SW480 (cell line): ENCODE data around the gene ATXN10.
"Not testable (repeated sequence)": the region's sequence is repeated elsewhere in the genome, so short reads cannot be mapped to it uniquely, and the experiment has no call there.

Experiments used
- DNase-seq: peaks from one replicate; pipeline ENCODE4 v3.0.0-alpha.2; 2016; ENCODE audit warnings: low spot score

ATXN10 gene, protein sequence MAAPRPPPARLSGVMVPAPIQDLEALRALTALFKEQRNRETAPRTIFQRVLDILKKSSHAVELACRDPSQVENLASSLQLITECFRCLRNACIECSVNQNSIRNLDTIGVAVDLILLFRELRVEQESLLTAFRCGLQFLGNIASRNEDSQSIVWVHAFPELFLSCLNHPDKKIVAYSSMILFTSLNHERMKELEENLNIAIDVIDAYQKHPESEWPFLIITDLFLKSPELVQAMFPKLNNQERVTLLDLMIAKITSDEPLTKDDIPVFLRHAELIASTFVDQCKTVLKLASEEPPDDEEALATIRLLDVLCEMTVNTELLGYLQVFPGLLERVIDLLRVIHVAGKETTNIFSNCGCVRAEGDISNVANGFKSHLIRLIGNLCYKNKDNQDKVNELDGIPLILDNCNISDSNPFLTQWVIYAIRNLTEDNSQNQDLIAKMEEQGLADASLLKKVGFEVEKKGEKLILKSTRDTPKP

DNA sequence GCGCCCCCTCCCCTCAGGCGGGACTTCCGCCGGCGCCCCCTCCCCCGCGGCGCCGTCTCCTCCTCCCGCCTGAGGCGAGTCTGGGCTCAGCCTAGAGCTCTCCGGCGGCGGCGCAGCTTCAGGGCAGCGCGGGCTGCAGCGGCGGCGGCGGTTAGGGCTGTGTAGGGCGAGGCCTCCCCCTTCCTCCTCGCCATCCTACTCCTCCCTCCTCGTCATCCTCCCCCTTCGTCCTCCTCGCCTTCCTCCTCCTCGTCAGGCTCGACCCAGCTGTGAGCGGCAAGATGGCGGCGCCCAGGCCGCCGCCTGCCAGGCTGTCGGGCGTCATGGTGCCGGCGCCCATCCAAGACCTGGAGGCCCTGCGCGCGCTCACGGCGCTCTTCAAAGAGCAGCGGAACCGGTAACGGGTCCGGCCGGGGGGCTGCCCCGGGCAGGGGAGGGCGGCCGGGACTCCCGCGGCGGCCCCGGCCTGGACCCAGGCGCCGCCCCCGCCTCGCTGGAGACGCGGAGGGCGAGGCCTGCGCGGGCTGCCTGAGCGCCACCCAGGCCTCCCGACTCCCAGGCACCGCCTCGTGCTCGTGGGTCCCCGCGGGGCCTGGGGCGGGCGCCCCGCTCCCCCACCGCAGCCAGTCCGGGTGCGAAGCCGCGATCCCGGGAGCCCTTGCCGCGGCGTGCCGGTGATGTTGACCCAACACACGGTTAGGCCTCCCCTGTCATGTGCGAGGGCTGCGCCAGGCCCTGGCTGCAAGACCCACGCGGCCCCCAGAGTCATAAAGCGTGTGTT is at the start of gene ATXN10:
Gene ATXN10 (plus strand): TSS at position 52 of the 781 bp plus-strand sequence. CDS start 230 bp downstream, at position 282.
- peak; percentile 53 for DNase-seq

DNA sequence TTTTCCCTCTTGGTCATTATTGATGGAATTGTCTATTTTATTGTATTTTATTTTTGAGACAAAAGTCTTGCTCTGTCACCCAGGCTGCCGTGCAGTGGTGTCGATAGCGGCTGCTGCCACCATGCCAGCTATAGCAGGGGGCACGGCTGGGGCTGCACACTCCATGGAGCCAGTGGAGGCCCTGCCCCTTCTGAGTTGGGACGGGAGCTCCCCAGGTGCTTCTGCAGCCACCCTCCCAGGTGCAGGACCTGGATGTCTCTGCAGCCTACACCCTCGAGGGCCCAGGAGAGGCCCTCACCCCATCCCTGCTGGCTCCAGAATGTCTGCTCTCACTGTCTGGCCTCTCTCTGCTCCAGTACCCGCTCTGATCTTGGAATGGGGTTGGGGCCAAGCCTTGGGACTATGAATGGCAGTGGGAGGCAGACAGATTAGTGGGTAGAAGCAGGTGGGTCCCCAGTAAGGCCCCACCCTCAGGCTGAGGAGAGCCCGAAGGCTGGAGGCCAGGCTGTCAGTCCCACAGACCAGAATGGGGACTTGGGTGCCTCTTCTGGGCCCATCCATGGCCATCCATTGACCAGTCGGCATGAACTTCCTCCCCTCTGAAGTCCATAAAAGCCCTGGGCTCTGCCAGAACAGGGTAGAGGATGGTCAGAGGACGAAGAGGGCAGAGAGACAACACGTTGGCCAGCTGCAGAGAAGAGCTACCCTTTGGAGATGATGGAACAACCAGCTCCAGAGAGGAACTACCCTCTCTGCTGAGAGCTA is 49.6 kb upstream of the ATXN10 start:
- DNase-seq, result no peak

DNA sequence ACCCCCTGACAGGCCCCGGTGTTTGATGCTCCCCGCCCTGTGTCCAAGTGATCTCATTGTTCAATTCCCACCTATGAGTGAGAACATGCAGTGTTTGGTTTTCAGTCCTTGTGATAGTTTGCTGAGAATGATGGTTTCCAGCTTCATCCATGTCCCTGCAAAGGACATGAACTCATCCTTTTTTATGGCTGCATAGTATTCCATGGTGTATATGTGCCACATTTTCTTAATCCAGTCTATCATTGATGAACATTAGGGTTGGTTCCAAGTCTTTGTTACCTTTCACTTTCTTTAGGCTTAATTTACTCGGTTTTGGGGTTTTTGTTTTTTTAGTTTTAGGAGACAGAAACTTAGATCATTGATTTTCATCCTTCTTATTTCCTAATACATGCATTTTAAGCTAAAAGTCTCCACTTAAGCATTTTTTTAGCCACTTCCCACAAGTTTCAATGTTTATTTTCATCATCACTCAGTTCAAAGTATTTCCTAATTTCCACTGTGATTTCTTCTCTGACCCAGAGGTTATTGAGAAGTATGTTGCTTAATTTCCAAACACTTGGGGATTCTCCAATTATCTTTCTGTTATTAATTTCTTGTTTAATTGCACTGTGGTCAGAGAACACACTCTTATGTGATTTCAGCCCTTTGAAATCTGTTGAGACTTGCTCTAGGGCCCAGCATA is 48.0 kb upstream of the ATXN10 start:
- DNase-seq, result not testable (repeated sequence)

DNA sequence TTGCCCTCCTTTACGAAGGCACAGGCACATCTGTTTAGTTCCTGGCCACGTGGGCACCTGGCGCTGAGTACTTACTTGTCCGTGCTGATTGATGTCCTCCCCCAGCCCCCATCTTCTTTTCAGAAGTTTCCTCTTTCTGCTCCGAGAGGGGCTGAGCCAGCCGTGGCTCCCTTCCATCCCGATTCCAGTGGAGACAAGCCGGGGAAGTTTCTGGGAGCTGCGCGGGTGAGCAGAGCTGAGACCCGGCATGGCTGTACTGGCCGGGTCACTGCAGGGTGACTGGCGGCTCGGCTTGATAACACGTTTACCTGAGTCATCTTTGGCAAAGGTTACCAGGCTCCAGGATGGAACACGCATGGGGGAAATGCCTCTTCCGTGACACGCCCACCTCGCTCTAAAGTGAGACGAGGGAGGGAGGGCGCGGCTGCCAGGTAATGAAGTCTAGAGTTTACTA is 45.4 kb upstream of the ATXN10 start:
- peak; percentile 89 for DNase-seq

DNA sequence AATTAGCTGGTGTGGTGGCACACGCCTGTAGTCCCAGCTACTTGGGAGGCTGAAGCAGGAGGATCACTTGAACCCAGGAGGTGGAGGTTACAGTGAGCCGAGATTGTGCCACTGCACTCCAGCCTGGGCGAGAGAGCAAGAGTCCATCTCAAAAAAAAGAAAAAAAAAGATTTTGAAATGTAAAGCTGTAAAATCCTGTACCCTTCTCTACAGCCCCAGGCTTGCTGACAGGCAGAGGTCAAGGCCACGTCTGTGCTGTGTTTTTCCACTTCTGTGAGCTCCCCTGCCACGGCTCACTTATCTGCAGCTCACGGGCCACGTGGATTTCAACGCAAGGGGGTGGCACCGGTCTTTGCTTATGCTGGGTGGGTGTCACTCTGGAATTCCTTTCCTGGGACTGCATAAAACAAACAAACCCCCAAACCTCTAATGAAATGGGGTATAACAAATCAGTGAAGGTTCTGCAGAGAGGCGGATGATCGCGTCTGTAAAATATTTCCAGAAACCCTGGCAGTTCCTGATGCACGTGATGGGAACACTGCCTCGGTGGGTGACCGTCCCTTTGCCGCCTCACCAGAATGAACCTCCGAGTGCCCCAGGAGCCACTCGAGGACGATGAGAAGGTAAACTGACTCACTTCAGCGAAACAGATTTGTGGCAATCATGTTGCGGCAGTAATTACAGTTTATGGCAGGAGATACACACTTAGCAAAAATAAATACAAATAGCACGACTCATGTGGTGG is 44.0 kb upstream of the ATXN10 start:
- no peak for DNase-seq

DNA sequence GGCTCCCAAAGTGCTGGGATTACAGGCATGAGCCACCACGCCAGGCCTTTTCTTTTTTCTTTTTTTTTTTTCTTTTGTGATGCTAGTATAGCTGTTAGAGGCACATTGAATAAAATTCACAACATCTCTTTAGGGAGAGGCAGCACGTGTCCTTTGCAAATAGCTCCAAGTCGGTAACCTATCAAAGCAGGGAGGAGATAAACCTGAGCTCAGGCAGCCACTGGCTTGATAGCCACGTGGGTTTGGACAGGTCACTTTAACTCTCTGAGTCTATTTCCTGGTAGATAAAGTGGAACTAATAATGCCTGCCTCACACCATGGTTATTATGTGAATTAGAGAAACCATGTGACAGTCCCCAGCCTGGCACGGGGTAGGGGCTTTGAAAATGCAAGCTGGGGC is 43.1 kb upstream of the ATXN10 start:
- no peak for DNase-seq

DNA sequence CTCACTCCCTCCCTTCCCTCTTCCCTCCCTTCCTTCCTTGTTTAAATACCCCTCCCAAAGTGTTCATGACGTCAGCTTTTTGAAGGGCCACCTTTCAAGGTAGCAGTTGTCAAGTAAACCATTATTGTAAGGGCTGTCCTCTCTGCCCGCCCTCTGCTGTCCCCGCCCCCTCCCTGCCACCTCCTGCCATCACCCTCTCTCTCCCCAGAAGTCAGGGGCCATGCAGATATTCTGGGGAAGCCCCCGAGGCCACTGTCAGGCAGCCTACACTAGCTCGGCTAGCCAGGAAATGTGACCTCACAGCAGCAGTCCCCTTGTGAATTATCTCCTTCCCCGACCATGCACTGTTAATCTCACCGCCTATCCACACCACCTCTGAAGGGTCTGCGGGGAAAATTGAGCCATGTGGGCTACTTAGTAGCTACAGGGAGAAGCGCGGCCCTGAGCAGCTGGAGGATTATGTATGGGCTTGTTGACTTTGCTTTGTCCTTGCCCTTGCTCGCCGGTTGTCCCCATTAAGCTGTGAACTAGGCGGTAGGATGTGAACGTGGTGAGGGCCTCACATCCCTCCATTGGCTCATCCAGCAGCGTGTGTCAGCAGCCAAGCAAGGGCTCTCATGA is 42.1 kb upstream of the ATXN10 start:
- DNase-seq, result no peak

DNA sequence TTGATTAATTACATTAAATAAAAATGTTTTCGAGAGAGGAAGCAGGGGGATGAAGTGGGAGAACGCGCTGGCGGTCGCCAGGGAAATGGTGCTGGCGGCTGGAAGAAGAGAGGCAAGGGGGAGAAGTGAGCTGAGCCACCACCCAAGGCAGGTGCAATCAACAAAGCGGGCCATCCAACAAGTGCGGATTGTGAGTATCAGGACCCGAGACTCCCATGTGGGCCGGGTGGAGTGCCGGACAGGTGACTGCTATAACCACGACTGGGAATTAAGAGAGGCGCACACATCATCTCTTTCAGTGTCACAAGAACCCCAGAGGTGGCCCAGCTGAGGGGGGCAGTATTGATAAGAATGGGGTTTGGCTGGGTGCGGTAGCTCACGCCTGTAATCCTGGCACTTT is 41.2 kb upstream of the ATXN10 start:
- no peak for DNase-seq

DNA sequence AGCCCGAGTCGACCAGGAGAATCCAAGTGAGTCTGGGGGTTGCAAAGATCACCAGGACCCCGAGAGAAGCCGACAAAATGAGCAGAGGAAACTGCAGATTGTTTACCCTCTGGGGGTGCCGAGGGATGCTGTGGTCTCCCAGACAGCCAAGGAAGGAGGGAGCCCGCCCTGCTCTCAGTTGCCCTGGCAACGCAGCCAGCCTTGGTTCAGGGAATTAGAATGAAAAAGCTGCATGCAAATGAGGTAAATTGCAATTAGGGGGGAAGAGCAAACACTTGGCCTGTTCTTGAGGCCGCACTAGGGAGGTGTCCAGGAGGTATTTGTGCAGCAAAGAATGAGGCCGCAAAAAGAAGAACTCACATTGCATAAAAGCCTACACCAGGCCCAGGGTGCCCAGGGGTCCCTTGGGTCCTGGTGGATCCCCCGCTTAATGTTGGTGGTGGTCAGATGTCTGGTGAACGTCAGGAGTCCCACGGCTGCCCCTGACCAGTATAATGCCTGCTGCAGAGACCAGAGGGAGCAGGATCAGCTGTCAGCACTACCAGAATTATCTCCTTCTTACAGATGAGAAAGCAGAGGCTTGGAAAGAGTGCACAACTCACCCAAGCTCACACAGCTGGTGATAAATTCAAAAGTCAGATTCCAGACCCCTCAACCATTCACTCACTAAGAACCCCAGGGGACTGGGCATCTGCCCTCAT is 40.3 kb upstream of the ATXN10 start:
- DNase-seq, result no peak

DNA sequence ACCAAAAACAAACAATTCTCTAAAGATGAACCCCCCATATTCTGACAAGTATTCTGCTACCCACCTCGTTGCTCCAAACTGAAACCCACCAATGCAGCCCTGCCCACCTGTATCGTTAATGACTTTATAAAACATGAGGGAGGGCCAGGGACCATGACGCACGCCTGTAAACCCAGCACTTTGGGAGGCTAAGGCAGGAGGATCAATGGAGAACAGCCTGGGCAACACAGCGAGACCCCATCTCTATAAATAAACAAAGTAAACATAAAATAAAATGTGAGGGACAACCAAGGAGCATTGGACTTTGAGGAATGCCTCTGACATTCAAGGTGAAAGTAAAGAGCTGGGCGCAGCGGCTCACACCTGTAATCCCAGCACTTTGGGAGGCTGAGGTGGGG is 39.8 kb upstream of the ATXN10 start:
- no peak for DNase-seq

DNA sequence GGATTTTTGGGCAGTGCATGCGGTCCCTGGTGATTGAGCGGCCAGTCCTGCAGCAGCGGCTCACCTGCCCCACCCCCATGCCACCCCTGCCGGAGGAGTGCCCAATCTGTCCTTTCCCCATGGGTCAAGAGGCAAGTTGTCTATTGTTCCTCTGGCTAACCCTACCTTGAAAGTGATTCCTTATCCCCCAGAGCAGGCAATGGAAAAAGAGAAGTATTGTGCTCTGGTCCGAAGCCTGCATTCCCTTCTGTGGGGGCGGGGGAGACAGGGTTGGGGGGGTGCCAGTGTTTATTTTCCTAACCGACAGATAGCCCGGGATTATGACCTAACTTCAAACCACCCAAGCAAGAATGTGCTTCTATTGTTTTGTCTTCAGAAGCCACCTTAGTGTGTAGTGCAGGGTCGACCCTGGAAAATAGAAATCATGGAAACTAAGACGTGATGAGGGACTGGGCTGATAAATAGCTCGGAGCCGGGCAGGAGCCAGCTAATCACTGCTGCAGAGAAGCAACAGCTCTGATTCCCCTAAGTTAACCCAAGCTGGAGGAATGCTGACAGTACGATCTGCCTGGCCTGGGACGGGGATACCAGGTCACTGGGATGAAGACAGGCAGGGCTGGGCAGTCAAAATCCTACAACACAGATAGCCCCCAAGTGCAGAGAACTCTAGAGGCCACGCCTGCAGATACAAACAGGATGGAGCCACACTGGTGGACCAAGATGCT is 38.7 kb upstream of the ATXN10 start:
- DNase-seq, result no peak

DNA sequence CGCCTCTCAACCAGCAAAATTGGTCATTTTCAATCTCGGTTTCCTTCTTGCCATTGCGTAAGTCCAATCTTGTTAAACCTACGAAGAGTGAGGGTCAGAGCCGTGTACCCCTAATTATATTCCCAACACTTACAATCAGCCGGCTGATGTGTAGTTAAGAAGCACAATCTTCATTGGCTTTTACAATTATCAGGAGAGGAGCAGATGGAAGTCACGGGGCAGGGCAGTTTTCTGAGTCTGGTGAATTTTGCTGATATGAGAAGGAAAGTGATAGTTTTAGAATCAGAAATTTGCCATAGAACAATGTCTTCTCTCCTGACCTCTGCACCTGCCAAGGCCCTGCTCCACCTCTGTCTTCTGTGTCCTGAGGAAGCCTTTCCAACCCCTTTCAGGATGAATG is 35.0 kb upstream of the ATXN10 start:
- no peak for DNase-seq

DNA sequence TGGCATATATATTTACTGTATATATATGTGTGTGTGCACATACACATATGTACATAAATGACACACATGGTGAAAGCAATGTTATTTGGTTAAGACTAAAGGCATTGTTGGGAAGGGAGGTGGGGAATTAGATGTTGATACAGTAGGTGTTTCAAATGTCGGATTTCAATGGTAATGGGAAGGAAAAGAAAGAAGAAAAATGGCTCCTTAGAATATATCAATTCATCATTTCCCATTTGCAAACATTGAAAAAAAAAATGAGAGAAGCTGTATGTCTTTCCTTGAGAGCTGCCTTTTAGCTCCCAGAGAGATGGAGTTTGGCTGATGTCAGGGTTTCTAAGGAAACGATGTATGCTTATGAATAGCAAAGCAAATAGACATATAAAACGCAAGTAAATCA is 33.4 kb upstream of the ATXN10 start:
- no peak for DNase-seq

DNA sequence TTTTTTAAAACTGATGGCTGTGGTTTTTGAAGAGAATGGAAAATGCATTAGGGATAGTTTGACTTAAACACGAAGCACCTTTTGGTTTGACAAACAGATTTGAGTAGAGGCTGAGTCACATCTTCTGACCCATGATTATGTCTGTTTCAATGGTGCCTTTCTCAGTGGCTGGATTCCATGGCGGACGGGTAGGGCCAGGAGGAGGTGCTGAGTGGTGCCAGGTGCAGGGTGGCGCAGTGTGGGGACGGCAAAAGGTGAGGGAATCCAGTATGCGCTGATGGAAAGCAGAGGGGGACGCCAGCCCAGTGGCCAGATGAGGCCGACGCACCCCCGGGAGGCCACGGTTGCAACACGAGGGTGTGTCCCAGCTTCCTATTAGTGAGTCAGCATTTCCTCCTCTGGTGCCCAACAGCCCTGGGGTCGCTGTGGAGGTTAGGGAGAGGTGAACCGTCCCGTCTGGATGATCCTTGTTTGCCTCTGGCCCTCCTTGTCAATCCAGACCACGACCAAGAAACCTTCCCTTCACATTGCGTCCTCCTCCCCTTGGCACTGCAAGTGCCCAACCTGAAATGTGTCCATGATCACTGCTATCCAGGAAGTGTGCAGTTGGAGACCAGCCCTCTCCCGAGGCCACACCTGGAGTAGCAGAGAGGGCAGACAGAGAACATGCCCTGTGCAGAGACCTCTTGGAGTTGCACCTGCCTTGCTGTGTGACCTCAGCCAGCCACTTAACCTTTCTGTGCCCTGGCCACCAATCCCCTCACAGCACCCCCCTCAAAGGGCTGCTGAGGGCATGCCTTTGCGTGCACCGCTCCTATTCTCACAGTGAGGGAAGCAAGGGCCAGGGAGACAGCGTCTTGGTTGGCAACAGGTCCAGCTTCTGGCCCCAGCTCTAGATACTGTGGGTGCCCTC is 32.5 kb upstream of the ATXN10 start:
- DNase-seq, result peak; percentile 82

DNA sequence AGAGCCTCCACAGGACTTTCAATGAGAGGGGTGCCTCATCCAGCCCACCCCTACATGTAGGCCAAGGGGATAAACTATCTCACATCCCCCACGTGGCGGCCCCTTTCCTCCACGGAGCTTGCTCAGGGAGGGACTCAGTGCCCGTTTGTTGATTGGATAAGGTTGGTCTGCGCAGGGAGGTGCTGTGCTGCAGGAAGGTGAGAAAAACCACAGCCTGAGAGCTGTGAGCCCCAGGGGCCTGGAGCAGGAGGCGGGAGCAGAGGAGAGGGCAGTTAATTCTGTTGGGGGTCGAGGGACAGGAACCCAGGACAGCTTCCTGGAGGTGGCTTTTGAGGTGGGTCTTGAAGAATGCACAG is 31.9 kb upstream of the ATXN10 start:
- DNase-seq, result no peak

DNA sequence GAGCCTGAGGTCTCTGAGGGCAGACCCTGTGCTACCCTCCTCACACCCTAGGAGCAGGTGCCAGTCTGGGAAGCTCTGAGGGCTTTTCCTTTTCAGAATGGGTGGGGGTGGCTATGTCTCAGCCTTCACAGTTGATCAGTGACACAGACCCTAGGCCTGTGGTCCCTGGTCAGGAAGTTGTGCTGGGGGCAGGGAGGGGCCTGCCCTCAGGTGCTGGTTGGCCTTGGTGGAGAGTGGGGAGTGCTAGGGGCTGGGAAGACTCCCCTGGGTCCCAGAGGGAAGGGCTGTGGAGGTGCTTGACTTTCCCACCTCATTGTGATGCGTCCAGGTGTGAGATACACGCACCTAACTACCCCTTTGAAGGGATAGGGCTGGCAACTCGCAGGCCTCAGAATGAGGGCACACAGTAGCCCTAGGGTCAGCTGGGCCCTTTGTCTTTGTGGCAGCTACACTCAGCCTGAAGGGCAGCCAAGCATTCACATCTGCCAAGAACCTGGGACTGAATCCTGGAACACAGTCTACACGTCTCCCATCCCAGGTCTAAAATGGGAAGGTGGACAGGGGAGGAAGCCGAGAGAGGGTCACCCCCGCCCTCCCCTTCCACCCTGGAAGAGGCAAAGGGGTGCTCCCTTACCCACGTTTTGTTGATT is 31.2 kb upstream of the ATXN10 start:
- DNase-seq, result no peak

DNA sequence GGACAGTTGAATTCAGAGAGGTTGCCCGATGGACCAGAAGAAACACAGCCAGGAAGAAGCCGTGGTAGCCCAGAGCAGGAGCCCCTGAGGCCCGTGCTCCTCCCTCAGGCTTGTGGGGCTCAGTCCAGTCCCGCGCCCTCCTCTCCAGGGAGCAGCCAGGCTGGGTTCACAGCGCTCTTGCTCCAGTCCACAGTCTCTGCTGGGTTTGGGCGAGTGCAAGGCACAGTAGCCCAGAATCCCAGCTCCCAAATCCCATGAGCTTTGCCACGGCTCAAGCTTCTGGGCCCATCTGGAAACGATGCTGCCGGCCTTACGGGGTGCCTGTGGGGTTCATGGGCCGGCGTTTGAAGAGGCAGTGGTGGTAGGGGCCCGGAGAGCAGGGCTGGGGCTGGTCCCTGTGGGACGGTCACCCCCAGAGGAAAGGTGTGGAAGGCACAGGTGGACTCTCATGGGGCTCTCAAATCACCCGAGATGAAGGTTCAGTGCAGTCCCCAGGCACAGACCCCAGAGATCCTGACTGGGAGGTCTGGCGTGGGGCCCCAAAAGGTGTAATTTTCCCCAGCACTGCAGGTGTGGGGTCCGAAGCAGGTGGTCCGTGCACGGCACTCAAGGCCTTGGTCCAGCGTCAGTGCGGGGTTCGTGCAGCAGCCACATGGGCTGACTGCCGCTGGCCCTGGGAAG is 30.6 kb upstream of the ATXN10 start:
- DNase-seq, result no peak
